GM13977 (cell line): ENCODE data around the gene FRMD4A.

ENCODE experiments used
- DNase-seq: peaks from one replicate; pipeline ENCODE4 v3.0.0; 2012; ENCODE audit warnings: low spot score
- in situ Hi-C: fragments of 300-500 bp; cut with MboI; formaldehyde crosslinking; loops from one replicate; pipeline ENCODE4 v1.12.0; 2022; ENCODE audit warnings: low sequenced_read_pairs, low pct_unique_long_range_greater_than_20kb, mixed read lengths, inconsistent platforms; ENCODE audit not compliant: unreplicated experiment
- TF ChIP-seq, protein P1 (sequence below): IDR thresholded peaks from 2 replicates; pipeline ENCODE4 v1.5.1; 2012; ENCODE audit warnings: mild to moderate bottlenecking, control low read depth; ENCODE audit not compliant: insufficient read depth; ENCODE audit errors: extremely low read depth, missing control alignments

Gene FRMD4A

DNA sequence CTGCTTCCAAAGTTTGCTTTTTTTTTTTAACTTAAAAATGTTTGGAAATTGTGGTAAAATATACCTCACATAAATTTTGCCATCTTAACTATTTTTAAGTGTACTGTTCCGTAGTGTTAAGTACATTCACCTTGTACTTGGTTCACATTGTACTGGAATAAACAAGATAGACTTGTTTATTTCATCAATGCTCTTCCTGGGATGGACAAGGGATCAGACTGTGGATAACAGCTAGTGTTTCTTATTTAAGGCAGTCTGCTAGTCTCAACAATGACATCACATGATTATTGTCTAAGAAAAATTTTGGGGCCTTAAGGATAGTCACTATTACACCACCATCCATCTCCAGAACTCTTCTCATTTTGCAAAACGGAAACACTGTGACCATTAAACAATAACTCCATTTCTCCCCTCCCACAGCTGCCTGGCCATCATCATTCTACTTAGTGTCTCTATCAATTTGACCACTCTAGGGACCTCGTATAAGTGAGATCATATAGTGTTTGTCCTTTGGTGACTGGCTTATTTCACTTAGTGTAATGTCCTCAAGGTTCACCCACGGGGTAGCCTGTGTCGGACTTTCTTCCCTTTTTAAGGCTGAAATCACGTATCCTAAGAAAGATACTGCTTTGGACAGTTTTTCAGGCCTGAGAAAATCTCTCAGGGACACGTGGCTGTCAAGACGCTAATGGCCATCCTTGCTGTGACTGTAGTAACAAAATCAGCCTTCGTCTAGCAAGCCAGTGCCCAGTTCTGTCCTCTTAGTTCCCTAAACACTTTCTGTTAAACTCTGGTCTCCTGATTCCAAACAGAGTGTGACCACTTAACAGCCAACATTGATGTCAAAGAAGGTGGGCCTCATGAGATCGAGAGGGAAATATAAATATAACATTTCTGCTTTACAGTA, 305.2 kb downstream of the FRMD4A start:
- TF ChIP-seq, protein P1, sequence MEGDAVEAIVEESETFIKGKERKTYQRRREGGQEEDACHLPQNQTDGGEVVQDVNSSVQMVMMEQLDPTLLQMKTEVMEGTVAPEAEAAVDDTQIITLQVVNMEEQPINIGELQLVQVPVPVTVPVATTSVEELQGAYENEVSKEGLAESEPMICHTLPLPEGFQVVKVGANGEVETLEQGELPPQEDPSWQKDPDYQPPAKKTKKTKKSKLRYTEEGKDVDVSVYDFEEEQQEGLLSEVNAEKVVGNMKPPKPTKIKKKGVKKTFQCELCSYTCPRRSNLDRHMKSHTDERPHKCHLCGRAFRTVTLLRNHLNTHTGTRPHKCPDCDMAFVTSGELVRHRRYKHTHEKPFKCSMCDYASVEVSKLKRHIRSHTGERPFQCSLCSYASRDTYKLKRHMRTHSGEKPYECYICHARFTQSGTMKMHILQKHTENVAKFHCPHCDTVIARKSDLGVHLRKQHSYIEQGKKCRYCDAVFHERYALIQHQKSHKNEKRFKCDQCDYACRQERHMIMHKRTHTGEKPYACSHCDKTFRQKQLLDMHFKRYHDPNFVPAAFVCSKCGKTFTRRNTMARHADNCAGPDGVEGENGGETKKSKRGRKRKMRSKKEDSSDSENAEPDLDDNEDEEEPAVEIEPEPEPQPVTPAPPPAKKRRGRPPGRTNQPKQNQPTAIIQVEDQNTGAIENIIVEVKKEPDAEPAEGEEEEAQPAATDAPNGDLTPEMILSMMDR: no peak
- in situ Hi-C loops: no loop called here
- DNase-seq: no peak

DNA sequence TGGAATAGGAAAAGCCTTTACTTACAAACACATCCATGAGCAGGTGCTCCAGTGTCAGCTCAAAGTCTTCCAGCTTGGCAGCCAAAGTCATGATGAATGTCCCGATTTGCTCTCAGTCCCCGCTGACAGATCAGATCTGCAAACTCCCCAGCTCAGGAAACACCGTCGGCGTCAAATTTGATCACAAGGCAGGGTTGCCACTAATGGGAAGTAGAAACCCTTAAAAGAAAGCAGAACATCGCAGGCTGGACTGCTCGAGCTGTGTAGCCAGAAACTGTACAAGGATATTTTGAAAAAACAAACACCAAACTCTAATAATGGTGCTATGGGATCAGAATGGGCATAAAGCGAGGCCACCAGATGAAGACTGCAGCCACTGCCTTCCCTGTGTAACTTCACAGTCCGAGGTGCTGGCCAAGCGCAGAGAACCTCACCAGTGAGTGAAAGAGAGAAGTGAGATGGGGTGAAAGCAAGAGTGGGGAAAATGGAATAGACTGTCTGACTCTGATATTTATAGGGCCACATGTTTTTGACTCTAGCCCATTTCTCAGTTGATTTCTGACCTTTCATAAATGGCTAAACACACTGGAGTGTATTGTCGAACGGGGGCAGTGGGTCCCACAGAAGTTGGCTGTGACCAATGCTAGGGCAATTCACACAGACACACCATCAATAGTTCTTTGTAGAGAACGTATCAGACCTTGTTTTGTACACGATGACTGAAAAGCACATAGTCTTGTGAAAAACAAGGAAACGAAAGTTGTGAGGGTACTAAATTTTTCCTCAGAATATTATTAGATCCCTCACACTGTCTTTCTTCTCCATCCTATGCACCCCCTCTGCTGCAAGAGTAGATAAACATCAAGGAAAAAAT, 306.2 kb downstream of the FRMD4A start:
- TF ChIP-seq, protein P1: no peak
- in situ Hi-C loops: no loop called here
- DNase-seq: no peak

DNA sequence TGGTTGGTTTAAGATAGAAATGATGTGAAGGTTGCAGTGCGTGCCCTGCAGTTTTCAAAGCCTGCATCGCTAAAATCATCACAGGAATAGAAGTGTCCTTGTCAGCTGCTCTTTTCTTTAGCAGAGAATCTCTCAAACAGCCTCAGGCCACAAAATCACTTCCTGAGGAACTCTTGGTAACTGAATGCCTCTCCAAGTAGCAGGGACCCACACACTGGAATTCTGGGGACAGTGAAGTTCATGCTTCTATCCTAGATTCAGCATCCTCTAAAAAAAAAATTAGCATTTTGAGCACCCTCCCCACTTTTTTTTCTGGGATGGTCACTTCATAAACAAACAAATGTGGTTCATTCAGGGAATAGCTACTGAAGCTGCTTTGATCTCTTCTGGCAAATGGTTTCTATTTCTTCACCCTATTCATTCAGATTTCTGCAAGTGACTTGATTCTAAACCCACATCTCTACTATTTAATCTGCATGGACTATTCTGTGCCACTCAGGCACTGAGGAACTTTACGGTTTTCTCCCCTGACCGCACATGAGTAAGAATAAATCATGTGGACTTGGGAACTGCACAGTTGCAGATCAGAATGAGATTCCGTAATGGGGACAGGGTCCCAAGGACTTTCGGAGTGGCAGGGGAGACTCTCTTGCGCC, 306.9 kb downstream of the FRMD4A start:
- in situ Hi-C loops: no loop called here
- DNase-seq: no peak
- TF ChIP-seq, protein P1: no peak

DNA sequence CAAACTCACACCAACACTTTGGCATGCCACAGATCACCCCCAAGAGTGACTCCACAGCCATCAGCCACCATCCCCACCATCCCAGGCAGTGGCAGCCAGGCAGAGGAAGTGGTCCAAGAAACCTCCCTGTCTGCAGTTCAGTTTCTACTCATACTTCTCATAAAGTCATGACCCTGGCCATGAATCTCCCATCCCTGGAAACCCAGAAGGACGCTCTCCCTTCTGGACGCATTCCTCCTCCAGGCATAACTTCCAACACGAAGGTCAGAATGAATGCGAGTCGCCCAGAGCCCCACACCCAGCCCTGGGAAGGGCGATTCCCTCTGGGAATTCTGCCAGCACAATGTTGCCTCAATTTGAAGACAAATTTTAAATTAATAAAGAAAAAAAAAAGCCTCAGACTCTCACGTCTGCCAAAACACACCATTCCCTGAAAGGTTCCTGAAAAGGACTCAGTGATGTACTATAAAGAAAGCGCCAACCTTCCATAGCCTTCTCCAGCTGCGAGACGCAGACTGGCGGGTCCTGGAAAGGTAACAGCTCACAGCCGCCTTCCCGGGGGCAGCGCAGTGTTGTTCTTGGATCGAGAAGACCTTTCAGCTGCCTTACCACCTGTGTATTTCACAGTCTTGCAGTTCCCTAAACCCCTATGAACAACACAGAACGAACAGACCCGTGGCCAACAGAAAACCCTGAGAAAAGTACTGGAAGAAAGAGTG, 307.6 kb downstream of the FRMD4A start:
- in situ Hi-C loops: no loop called here
- DNase-seq: no peak
- TF ChIP-seq, protein P1: no peak

DNA sequence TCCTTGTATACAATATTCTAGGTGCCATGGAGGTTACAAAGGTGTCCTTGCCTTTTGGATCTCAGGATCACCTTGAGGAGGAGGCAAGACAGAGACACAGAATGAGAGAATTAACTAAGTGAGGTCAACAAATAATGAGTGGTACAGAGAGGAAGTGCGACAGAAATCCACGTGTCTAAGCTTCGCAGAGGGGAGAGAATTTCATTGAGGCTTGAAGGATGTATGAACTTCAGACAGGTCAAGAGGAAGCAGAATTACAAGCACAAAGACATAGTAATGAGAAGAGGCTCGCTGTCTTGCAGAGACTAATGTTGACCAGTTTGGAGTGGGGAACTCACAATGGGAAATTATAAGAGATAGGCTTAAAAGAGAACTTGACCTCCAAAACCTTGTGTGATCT, 308.7 kb downstream of the FRMD4A start:
- in situ Hi-C loops: no loop called here
- DNase-seq: peak; percentile 34
- TF ChIP-seq, protein P1: no peak
